K562 (cell line): Measurements from ENCODE around the gene CCDC78. TPM values are rescaled to one million over a fixed set of nuclear protein-coding genes. Genes with fewer than 3 reads are reported as not detected.

ENCODE experiments used
- ADNP ChIP-seq: fragments of 200-800 bp; sonication (Bioruptor generic); IDR thresholded peaks from 2 replicates; pipeline ENCODE4 v1.6.1; 2016; ENCODE audit warnings: missing genetic modification characterization, missing compliant biosample characterization
- MAZ ChIP-seq, 2 experiments: fragments of 450-650 bp in 1 of 2; sonication (generic) in 1 of 2; formaldehyde crosslinking; IDR thresholded peaks in 1 of 2; conservative IDR thresholded peaks in 1 of 2; 2 replicates each; pipeline versions ENCODE4 v1.4.0 to v1.5.0; 2020; ENCODE audit warnings: mild to moderate bottlenecking in 1 of 2, missing genetic modification reagents in 1 of 2
- MBD2 ChIP-seq: sonication (generic); IDR thresholded peaks from 2 replicates; pipeline ENCODE4 v1.6.1; 2016; ENCODE audit warnings: low read depth, borderline replicate concordance
- RB1 ChIP-seq: fragments of 450-650 bp; IDR thresholded peaks from 2 replicates; pipeline ENCODE4 v1.6.1; 2017; ENCODE audit warnings: low read depth, mild to moderate bottlenecking
- RBM22 ChIP-seq: fragments of 200-400 bp; formaldehyde crosslinking; IDR thresholded peaks from 2 replicates; pipeline ENCODE4 v1.6.1; 2018; ENCODE audit warnings: low read length, low read depth; ENCODE audit not compliant: poor library complexity, severe bottlenecking
- RUNX1 ChIP-seq: sonication (generic); IDR thresholded peaks from 2 replicates; pipeline ENCODE4 v1.6.1; 2016; ENCODE audit warnings: antibody characterized with exemption, low read depth
- TEAD4 ChIP-seq, 2 experiments: sonication (generic) in 1 of 2; formaldehyde crosslinking in 1 of 2; IDR thresholded peaks; 2 replicates each; pipeline versions ENCODE4 v1.6.1 to v1.8.0; 2012 to 2022; ENCODE audit warnings: borderline replicate concordance in 1 of 2, inconsistent platforms in 1 of 2, low read length in 1 of 2, mild to moderate bottlenecking in 1 of 2, missing genetic modification reagents in 1 of 2
- TGIF2 ChIP-seq: sonication (generic); formaldehyde crosslinking; IDR thresholded peaks from 2 replicates; pipeline ENCODE4 v1.8.1; 2022; ENCODE audit warnings: mild to moderate bottlenecking, missing genetic modification reagents, moderate library complexity
- ZNF589 ChIP-seq: fragments of 200-800 bp; sonication (Bioruptor generic); IDR thresholded peaks from 2 replicates; pipeline ENCODE4 v1.6.1; 2016; ENCODE audit warnings: low read depth, missing genetic modification characterization, missing compliant biosample characterization
- polyA plus RNA-seq, 8 experiments: library from polyadenylated mRNA; depleted of rRNA in 4 of 8; stranded (reverse) in 5 of 8; unstranded in 3 of 8; fragments of >200 nt; fragmentation: Nextera tagmentation in 2 of 8; fragmentation: Illumina TruSeq in 1 of 8; extraction: Ambion mirVana in 2 of 8; extraction: Trizol in 1 of 8; gene quantifications; 2 replicates each; pipeline versions ENCODE4 v1.2.1 to v1.2.3, GENCODE V29; 2011 to 2014; ENCODE audit warnings: inconsistent platforms in 1 of 8, missing spikeins in 1 of 8
- total RNA-seq, 7 experiments: library from RNA; depleted of rRNA in 6 of 7; stranded (reverse); fragments of >200 nt in 6 of 7; fragmentation: Illumina TruSeq in 2 of 7; extraction: Trizol in 2 of 7; gene quantifications; 2 replicates each; pipeline versions ENCODE4 v1.2.1 to v1.2.3, GENCODE V29; 2011 to 2021; ENCODE audit warnings: low replicate concordance in 1 of 7
- TF ChIP-seq, protein P1 (sequence below): sonication (generic); formaldehyde crosslinking; IDR thresholded peaks from 2 replicates; pipeline ENCODE4 v1.8.1; 2023; ENCODE audit warnings: mild to moderate bottlenecking, missing genetic modification reagents
- TF ChIP-seq, protein P2 (sequence below): sonication (generic); formaldehyde crosslinking; IDR thresholded peaks from 2 replicates; pipeline ENCODE4 v1.8.1; 2023; ENCODE audit warnings: missing genetic modification reagents, mild to moderate bottlenecking, borderline replicate concordance
- TF ChIP-seq, protein P3 (sequence below): fragments of 250-450 bp; sonication (Bioruptor Pico); IDR thresholded peaks from 2 replicates; pipeline ENCODE4 v1.5.0; 2020; ENCODE audit warnings: mild to moderate bottlenecking, borderline replicate concordance
- TF ChIP-seq, protein P4 (sequence below): sonication (generic); formaldehyde crosslinking; IDR thresholded peaks from 2 replicates; pipeline ENCODE4 v1.8.0; 2022; ENCODE audit warnings: mild to moderate bottlenecking, missing genetic modification reagents, borderline replicate concordance

CCDC78 gene
- total and polyA plus RNA-seq, 9 of the 15 experiments (the other 6 are each of a cell fraction or from before 2014, with no cell fraction given) = 0.24 to 17.7 (median 2.9) TPM

DNA sequence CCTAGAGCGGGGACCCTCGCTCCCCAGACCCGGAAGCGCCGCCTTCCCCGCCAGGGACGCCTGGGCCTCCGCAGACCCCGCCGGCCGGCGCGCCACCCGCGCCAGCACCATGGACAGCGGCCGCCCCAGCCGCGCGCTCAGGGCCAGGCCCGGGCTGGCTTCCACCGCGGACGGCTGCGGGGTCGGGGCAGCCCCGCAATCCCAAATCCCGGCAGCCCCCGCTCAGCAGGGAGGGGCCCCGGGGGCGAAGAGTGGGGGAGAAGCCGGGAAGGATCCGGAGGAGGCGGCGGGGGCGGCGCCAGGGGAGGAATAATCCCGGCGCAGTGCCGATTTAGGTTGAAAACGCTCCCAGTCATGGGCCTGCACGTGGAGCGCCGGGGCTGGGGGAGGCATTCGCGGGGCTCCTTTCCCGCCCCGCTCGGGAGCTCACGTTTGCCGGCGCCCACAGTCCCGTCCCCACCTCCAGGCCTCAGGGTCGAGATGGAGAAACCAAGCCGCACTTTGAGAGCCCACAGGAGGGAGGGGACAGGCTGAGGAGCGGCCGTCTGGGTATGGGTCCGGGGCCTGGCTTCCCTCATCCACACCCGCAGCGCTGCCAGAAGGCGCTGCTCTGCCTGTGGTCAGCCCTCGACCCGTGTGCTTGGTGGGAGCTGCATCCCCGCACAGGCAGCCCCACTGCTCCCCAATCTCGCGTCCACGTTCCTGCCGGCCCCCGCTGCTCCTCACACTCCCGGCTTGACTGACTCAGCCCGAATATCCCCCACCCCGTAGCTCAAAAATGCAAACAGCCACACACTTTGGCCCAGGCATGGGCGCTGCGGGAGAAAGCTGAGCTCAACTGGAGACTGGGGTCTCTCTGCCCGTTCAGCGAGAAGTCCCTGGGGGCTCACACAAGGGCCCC, 25.3 kb downstream of the CCDC78 start (continued):
- TF ChIP-seq, protein P1, sequence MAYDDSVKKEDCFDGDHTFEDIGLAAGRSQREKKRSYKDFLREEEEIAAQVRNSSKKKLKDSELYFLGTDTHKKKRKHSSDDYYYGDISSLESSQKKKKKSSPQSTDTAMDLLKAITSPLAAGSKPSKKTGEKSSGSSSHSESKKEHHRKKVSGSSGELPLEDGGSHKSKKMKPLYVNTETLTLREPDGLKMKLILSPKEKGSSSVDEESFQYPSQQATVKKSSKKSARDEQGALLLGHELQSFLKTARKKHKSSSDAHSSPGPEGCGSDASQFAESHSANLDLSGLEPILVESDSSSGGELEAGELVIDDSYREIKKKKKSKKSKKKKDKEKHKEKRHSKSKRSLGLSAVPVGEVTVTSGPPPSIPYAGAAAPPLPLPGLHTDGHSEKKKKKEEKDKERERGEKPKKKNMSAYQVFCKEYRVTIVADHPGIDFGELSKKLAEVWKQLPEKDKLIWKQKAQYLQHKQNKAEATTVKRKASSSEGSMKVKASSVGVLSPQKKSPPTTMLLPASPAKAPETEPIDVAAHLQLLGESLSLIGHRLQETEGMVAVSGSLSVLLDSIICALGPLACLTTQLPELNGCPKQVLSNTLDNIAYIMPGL = 0 out of 2 replicates have a peak, but pooled peaks have one; percentile 52
- TF ChIP-seq RBM22 (no peak), MBD2 (no peak), TEAD4 (IDR thresholded peaks at IDR 0.05; ENCODE audit: low read length) (no peak), TEAD4 (CRISPR knock-in tag; IDR thresholded peaks at IDR 0.05; ENCODE audit: borderline replicate concordance) (0 out of 2 replicates have a peak, but pooled peaks have one; percentile 64), ADNP (tag) (no peak), RUNX1 (no peak), ZNF589 (CRISPR knock-in tag) (no peak), TGIF2 (0 out of 2 replicates have a peak, but pooled peaks have one; percentile 54), MAZ (CRISPR knock-in tag; conservative IDR thresholded peaks at IDR 0.05 in 1 of 2, IDR thresholded peaks at IDR 0.05 in 1 of 2) (peak in 1 of 2 experiments; percentile 49; a peak in 1 of 4 replicates), RB1 (peak; percentile 71; the same call in 1 of the 2 replicates)
- TF ChIP-seq, protein P2, sequence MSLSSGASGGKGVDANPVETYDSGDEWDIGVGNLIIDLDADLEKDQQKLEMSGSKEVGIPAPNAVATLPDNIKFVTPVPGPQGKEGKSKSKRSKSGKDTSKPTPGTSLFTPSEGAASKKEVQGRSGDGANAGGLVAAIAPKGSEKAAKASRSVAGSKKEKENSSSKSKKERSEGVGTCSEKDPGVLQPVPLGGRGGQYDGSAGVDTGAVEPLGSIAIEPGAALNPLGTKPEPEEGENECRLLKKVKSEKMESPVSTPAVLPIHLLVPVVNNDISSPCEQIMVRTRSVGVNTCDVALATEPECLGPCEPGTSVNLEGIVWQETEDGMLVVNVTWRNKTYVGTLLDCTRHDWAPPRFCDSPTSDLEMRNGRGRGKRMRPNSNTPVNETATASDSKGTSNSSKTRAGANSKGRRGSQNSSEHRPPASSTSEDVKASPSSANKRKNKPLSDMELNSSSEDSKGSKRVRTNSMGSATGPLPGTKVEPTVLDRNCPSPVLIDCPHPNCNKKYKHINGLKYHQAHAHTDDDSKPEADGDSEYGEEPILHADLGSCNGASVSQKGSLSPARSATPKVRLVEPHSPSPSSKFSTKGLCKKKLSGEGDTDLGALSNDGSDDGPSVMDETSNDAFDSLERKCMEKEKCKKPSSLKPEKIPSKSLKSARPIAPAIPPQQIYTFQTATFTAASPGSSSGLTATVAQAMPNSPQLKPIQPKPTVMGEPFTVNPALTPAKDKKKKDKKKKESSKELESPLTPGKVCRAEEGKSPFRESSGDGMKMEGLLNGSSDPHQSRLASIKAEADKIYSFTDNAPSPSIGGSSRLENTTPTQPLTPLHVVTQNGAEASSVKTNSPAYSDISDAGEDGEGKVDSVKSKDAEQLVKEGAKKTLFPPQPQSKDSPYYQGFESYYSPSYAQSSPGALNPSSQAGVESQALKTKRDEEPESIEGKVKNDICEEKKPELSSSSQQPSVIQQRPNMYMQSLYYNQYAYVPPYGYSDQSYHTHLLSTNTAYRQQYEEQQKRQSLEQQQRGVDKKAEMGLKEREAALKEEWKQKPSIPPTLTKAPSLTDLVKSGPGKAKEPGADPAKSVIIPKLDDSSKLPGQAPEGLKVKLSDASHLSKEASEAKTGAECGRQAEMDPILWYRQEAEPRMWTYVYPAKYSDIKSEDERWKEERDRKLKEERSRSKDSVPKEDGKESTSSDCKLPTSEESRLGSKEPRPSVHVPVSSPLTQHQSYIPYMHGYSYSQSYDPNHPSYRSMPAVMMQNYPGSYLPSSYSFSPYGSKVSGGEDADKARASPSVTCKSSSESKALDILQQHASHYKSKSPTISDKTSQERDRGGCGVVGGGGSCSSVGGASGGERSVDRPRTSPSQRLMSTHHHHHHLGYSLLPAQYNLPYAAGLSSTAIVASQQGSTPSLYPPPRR (CRISPR knock-in tag) = no peak
- TF ChIP-seq, protein P3, sequence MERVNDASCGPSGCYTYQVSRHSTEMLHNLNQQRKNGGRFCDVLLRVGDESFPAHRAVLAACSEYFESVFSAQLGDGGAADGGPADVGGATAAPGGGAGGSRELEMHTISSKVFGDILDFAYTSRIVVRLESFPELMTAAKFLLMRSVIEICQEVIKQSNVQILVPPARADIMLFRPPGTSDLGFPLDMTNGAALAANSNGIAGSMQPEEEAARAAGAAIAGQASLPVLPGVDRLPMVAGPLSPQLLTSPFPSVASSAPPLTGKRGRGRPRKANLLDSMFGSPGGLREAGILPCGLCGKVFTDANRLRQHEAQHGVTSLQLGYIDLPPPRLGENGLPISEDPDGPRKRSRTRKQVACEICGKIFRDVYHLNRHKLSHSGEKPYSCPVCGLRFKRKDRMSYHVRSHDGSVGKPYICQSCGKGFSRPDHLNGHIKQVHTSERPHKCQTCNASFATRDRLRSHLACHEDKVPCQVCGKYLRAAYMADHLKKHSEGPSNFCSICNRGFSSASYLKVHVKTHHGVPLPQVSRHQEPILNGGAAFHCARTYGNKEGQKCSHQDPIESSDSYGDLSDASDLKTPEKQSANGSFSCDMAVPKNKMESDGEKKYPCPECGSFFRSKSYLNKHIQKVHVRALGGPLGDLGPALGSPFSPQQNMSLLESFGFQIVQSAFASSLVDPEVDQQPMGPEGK = no peak
- TF ChIP-seq, protein P4, sequence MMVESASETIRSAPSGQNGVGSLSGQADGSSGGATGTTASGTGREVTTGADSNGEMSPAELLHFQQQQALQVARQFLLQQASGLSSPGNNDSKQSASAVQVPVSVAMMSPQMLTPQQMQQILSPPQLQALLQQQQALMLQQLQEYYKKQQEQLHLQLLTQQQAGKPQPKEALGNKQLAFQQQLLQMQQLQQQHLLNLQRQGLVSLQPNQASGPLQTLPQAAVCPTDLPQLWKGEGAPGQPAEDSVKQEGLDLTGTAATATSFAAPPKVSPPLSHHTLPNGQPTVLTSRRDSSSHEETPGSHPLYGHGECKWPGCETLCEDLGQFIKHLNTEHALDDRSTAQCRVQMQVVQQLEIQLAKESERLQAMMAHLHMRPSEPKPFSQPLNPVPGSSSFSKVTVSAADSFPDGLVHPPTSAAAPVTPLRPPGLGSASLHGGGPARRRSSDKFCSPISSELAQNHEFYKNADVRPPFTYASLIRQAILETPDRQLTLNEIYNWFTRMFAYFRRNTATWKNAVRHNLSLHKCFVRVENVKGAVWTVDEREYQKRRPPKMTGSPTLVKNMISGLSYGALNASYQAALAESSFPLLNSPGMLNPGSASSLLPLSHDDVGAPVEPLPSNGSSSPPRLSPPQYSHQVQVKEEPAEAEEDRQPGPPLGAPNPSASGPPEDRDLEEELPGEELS (CRISPR knock-in tag) = peak; percentile 63; the same call in 1 of the 2 replicates
